Heart right ventricle (tissue), 16 donors: ENCODE results near the gene UCN3. TPM values are rescaled to one million over a fixed set of nuclear protein-coding genes. Genes with fewer than 3 reads are reported as not detected.

Source experiments
- ATAC-seq, 8 donors: fragments of 200-7000 bp; cut with Tn5 transposase; one replicate each; pipeline ENCODE4 v1.9.1; 2020; ENCODE audit warnings: mild to moderate bottlenecking in 8 of 8, moderate library complexity in 8 of 8, moderate number of reproducible peaks in 1 of 8
- DNase-seq, 2 donors: peaks; one replicate each; pipeline ENCODE4 v3.0.0-alpha.2; 2020
- H3K27ac ChIP-seq, 10 donors: fragments of 200-600 bp; sonication (generic) in 2 of 10; one replicate each; pipeline versions ENCODE4 v1.5.0 to v1.8.0; 2020 to 2022; ENCODE audit warnings: mild to moderate bottlenecking in 3 of 10
- H3K27me3 ChIP-seq, 7 donors: fragments of 200-600 bp; one replicate each; pipeline ENCODE4 v1.8.0; 2021 to 2022; ENCODE audit warnings: mild to moderate bottlenecking in 2 of 7
- H3K36me3 ChIP-seq, 9 donors: fragments of 200-600 bp; sonication (generic) in 1 of 9; one replicate each; pipeline versions ENCODE4 v1.5.0 to v1.8.0; 2020 to 2022; ENCODE audit warnings: mild to moderate bottlenecking in 2 of 9
- H3K4me1 ChIP-seq, 9 donors: fragments of 200-600 bp; sonication (generic) in 1 of 9; one replicate each; pipeline versions ENCODE4 v1.5.0 to v1.8.0; 2020 to 2022; ENCODE audit warnings: mild to moderate bottlenecking in 4 of 9
- H3K4me3 ChIP-seq, 10 donors: fragments of 200-600 bp; sonication (generic) in 2 of 10; one replicate each; pipeline versions ENCODE4 v1.5.0 to v1.8.0; 2020 to 2022; ENCODE audit warnings: mild to moderate bottlenecking in 7 of 10, moderate library complexity in 2 of 10
- H3K9me3 ChIP-seq, 11 donors: fragments of 200-600 bp in 10 of 11; sonication (generic) in 2 of 11; one replicate each; pipeline versions ENCODE4 v1.5.0 to v1.8.0; 2013 to 2022; ENCODE audit warnings: mild to moderate bottlenecking in 2 of 11, control low read depth in 1 of 11, moderate library complexity in 1 of 11
- WGBS, 2 donors: extraction: QIAGEN DNeasy Blood & Tissue Kit; methylation state at CpG; one replicate each; pipeline ENCODE4 v1.1.7; 2013; ENCODE audit warnings: inconsistent platforms in 1 of 2; 5-methylcytosine and 5-hydroxymethylcytosine counted together
- intact Hi-C, 10 donors: fragments of 100-400 bp; cut with DNase I; formaldehyde crosslinking; loops; one replicate each; pipeline versions ENCODE4 v1.11.1 to v1.14.2; 2022
- polyA plus RNA-seq, 2 donors: library from polyadenylated mRNA; stranded (reverse); fragments of 200-250 nt; gene quantifications; one replicate each; pipeline ENCODE4 v1.2.3, GENCODE V29; 2013
- total RNA-seq, 10 donors: library from RNA; stranded (reverse); fragmentation: NEBNext Ultra II Directional in 3 of 10; extraction: Animal tissue kit (Norgen Biotek cat#: 25700) in 3 of 10; gene quantifications; one replicate each; pipeline versions ENCODE4 v1.2.1 to v1.2.4, GENCODE V29; 2021 to 2023
- TF ChIP-seq, protein P1 (sequence below), 9 donors: fragments of 200-600 bp; sonication (generic) in 2 of 9; IDR thresholded peaks; one replicate each; pipeline versions ENCODE4 v1.5.0 to v1.8.0; 2021 to 2022; ENCODE audit warnings: antibody characterized with exemption in 9 of 9, mild to moderate bottlenecking in 5 of 9, moderate library complexity in 1 of 9
- donor health status: Arrhythmogenic right ventricular cardiomyopathy.
- donor health status: ischemic (EF 13 %, LVEDD 7.1; RV severe dilation, severe dysfunction).
- donor health status: healthy with polysubstance abuse.
- donor health status: DM: no; HTN: yes; CAD: no.
- donor health status: DM: no; HTN: no; CAD: no.
- donor health status: ischemic (EF 25% LVEDD 6.9; RV normal size, moderate dysfunction).
- donor health status: ischemic (EF 25% LVEDD 5.7; RV mildly dilated, moderate dysfunction).
- donor health status: healthy.
- donor health status: DM: yes; HTN: yes; CAD: no.
- donor health status: Ischemic cardiomyopathy.
- donor health status: ischemic (EF 35%, LVEDD 5.7; RV mildly dilated, moderate dysfunction).
- donor health status: nonischemic (EF 11% LVEDD 7.7; RV severe dilation, severe dysfunction).
- donor health status: DM: yes; HTN: yes; CAD: no.
- donor health status: PGD.
- donor health status: ischemic (EF 29% LVEDD 5.4; RV normal size, mild dysfunction).
- donor health status: nonischemic (EF 23%, LVEDD 6.1; RV moderate dilation, normal function).

UCN3 gene
- total and polyA plus RNA-seq, 12 donors, result not detected

DNA sequence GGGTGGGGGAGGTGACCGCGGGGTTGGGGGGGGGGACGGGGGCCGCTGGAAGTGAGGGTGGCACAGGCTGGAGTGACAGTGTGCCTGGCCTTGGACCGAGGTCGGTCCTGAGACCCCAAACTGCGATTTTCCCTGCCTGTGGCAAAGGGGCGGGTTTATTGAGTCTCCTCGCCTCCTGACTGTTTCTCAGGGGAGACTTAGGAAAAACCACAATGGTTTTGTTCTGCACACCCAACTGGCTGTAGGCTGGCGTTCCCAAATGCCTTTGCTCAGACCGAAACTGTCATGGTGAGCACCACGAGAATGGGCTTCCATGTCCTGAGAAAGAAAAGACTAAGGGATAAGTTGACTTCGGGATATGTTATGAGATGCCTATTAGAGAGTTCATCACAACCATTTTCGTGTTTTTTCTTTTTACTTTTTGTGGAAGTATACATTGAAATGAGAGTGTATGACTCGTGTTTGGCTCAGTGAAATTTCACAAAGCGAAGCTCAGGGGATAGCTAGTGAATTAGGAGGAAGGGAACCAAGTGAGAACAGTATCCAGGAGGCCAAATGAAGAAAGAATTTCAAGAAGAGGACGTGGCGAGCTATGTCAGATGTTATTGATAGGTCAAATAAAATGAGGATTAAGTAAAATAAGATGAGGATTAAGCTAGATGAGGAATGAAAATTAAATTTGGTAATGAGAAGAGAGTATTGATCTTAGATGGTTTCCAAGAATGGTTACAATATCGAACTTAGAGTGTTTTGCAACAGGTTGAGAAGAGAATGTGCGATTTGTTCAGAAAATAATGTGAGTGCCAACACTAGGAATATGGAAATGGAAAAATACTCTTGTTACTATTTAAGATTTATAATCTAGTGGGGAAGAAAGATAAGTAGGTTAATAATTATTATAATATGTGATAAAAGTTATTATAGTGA is 48.5 kb downstream of the UCN3 start:
- intact Hi-C loops, result no loop called here
- Histone ChIP-seq H3K36me3 (no peaks in the 10 kb centered on the region), H3K27me3 (no peaks in the 10 kb centered on the region), H3K4me3 (peak overlapping the region; percentile 68 to 95 (median 78)), H3K27ac (peak overlapping the region in 8 of 10 donors; percentile 45 to 75 (median 63)), H3K4me1 (peaks cover 0 to 15% (median 9%) of the 10 kb centered on the region in 9 donors), H3K9me3 (peaks cover 0 to 9% (median under 1%) of the 10 kb centered on the region in 11 donors)
- DNase-seq (no peak), ATAC-seq (peak in 5 of 8 donors; percentile 8 to 34 (median 30))
- 19 to 21% methylated on average over 20 of the region's 20 CpGs for WGBS, 2 donors
- TF ChIP-seq, protein P1, sequence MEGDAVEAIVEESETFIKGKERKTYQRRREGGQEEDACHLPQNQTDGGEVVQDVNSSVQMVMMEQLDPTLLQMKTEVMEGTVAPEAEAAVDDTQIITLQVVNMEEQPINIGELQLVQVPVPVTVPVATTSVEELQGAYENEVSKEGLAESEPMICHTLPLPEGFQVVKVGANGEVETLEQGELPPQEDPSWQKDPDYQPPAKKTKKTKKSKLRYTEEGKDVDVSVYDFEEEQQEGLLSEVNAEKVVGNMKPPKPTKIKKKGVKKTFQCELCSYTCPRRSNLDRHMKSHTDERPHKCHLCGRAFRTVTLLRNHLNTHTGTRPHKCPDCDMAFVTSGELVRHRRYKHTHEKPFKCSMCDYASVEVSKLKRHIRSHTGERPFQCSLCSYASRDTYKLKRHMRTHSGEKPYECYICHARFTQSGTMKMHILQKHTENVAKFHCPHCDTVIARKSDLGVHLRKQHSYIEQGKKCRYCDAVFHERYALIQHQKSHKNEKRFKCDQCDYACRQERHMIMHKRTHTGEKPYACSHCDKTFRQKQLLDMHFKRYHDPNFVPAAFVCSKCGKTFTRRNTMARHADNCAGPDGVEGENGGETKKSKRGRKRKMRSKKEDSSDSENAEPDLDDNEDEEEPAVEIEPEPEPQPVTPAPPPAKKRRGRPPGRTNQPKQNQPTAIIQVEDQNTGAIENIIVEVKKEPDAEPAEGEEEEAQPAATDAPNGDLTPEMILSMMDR (IDR thresholded peaks at IDR 0.05), result no peak

DNA sequence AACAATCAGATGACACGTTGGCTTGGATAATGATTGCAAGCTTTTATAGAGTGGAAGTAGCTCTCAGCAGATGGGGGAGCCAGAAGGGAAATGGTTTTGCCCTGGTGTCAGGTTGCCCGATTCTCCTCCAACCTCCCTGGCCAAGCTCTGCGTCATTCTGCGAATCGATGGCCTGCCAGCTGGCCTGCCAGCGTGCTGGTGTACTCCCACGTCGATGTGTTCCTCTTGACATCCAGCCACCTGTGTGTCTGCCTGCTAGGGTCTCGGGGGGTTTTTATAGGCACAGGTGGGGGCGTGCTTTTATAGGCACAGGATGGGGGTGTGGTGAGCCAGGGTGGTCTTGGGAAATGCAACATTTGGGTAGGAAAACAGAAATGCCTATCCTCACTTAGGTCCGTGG is 52.2 kb downstream of the UCN3 start:
- Histone ChIP-seq H3K4me3 (no peak overlapping the region), H3K9me3 (peaks cover 0 to 22% (median 9%) of the 10 kb centered on the region in 11 donors), H3K27ac (no peak overlapping the region), H3K27me3 (no peaks in the 10 kb centered on the region), H3K36me3 (no peaks in the 10 kb centered on the region), H3K4me1 (peaks cover 0 to 11% (median 6%) of the 10 kb centered on the region in 9 donors)
- 88 to 91% methylated on average over 11 of the region's 11 CpGs for WGBS, 2 donors
- TF ChIP-seq, protein P1 (IDR thresholded peaks at IDR 0.05), result no peak
- no peak for DNase-seq
- intact Hi-C loops, result no loop called here
- ATAC-seq, result no peak

DNA sequence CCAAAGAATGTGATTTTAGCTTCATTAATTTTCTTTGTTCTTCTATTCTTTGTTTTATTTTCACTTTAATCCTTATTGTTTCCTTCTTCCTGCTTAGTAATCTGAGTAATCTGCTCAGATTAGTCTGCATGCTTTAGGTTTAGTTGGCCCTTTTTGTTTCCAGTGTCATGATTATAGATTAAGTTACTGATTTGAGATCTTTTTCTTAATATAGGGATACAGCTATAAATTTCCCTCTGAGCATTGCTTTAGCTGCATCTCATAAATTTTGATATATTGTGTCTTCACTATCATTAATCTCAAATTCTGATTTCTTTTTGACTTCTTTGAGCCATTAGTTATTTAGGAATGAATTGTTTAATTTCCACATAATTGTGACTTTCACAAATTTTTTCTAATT is 53.8 kb downstream of the UCN3 start:
- Histone ChIP-seq H3K4me3 (no peak overlapping the region), H3K36me3 (no peaks in the 10 kb centered on the region), H3K27ac (no peak overlapping the region), H3K27me3 (no peaks in the 10 kb centered on the region), H3K9me3 (peaks cover 0 to 22% (median 9%) of the 10 kb centered on the region in 11 donors), H3K4me1 (peaks cover 0 to 4% (median 0%) of the 10 kb centered on the region in 9 donors)
- intact Hi-C loops, result no loop called here
- TF ChIP-seq, protein P1 (IDR thresholded peaks at IDR 0.05), result no peak
- DNase-seq (no peak), ATAC-seq (no peak)

DNA sequence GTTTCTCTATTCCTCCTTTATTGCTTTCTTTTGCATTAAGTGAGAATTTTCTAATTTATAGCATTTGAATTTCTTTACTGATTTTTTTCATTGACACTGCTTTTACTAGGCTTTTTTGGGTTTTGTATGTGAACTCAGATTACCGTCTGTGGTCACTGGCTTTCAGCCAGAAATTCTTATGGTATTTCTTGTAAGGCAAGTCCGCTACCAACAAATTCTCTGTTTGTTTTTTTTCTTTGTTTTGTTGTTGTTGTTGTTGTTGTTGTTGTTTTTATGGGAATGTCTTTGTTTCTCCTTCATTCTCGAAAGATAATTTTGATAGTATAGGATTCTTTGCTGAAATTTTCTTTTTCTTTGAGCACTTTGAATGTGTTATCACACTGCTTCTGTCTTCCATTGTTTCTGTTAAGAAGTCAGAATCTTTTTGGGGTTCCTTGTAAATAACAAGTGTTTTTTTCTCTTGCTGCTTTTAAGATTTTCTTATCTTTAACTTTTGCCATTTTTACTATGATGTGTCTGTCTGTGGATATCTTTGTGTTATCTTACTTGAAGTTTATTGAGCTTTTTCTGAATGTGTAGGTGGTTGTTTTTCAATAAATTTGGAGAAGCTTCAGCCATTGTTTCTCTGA is 54.8 kb downstream of the UCN3 start:
- DNase-seq (no peak), ATAC-seq (no peak)
- Histone ChIP-seq H3K36me3 (no peaks in the 10 kb centered on the region), H3K4me3 (no peak overlapping the region), H3K27me3 (no peaks in the 10 kb centered on the region), H3K4me1 (peaks cover 0 to 4% (median 0%) of the 10 kb centered on the region in 9 donors), H3K27ac (no peak overlapping the region), H3K9me3 (peaks cover 0 to 22% (median 9%) of the 10 kb centered on the region in 11 donors)
- WGBS, 2 donors, result 97 to 99% methylated on average over 3 of the region's 3 CpGs
- TF ChIP-seq, protein P1 (IDR thresholded peaks at IDR 0.05), result no peak
- intact Hi-C loops, result no loop called here
